Peyer's patch (tissue), 4 donors: Measurements from ENCODE around the gene KBTBD7.

ENCODE experiments used
- CTCF ChIP-seq, 6 experiments: fragments of 450-650 bp in 4 of 6; fragments of 200-600 bp in 2 of 6; sonication (generic) in 1 of 6; IDR thresholded peaks; one replicate each; pipeline ENCODE4 v1.5.1; 2017 to 2019; ENCODE audit warnings: antibody characterized with exemption in 6 of 6, mild to moderate bottlenecking in 3 of 6, moderate library complexity in 1 of 6
- POLR2A ChIP-seq, 2 donors: fragments of 450-650 bp; IDR thresholded peaks; one replicate each; pipeline ENCODE4 v1.5.1; 2017; ENCODE audit warnings: antibody characterized with exemption in 2 of 2, mild to moderate bottlenecking in 2 of 2, moderate library complexity in 2 of 2

GRCh38 chr13:41213919-41214318 lies 19.6 kb upstream of the KBTBD7 start:
- TF ChIP-seq CTCF (IDR thresholded peaks at IDR 0.05) (no peak), POLR2A (IDR thresholded peaks at IDR 0.05) (no peak)
